Sigmoid colon (tissue), 4 donors: ENCODE data around the gene NAALADL2.

Source experiments
- CTCF ChIP-seq, 4 experiments: fragments of 450-650 bp in 3 of 4; fragments of 200-600 bp in 1 of 4; IDR thresholded peaks; one replicate each; pipeline ENCODE4 v1.5.1; 2016 to 2019; ENCODE audit warnings: antibody characterized with exemption in 4 of 4, mild to moderate bottlenecking in 3 of 4, moderate library complexity in 2 of 4
- EP300 ChIP-seq, 4 donors: sonication (generic); formaldehyde crosslinking; IDR thresholded peaks; one replicate each; pipeline ENCODE4 v1.6.1; 2017; ENCODE audit warnings: antibody characterized with exemption in 4 of 4
- POLR2AphosphoS5 ChIP-seq, 4 donors: sonication (generic); formaldehyde crosslinking; IDR thresholded peaks; one replicate each; pipeline ENCODE4 v1.6.1; 2017; ENCODE audit warnings: antibody characterized with exemption in 4 of 4

DNA sequence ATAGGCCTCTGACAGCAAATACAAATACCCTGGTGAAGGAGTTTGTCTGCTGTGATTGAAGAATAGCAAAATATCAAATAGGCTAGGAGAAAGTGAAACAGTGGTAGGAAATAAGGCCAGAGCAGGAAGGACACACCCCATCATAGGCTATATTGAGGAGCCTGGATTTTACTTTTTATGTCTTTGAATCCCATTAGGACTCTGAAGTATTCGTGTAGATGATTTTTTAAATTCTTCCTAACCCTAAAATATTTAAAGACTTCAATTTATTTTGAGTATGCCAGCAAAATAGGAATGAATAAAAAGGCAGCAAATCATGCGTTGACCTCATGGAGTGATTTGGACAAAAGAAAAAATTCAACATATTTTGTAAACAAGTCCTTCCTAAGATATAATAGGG lies 562.8 kb downstream of the NAALADL2 start:
- no peak for TF ChIP-seq CTCF (IDR thresholded peaks at IDR 0.05)
- TF ChIP-seq POLR2AphosphoS5 (IDR thresholded peaks at IDR 0.05), result no peak
- TF ChIP-seq EP300 (IDR thresholded peaks at IDR 0.05), result no peak
